Parathyroid adenoma (tissue), 2 donors: ENCODE measurements around the gene SPESP1.

Experiments used
- H2AFZ ChIP-seq: fragments of 300-600 bp; sonication (generic); one replicate; pipeline ENCODE4 v1.7.0; 2017; ENCODE audit warnings: antibody characterized with exemption, mild to moderate bottlenecking
- H3K27ac ChIP-seq: fragments of 300-600 bp; sonication (generic); one replicate; pipeline ENCODE4 v1.7.0; 2017
- H3K27me3 ChIP-seq: fragments of 300-600 bp; sonication (generic); one replicate; pipeline ENCODE4 v1.7.0; 2017; ENCODE audit warnings: low read length; ENCODE audit not compliant: control insufficient read depth, insufficient read depth
- H3K36me3 ChIP-seq: fragments of 300-600 bp; sonication (generic); one replicate; pipeline ENCODE4 v1.7.0; 2017; ENCODE audit warnings: low read length; ENCODE audit not compliant: control insufficient read depth, insufficient read depth
- H3K4me1 ChIP-seq: fragments of 300-600 bp; sonication (generic); one replicate; pipeline ENCODE4 v1.7.0; 2017; ENCODE audit warnings: control low read depth
- H3K4me2 ChIP-seq: fragments of 300-600 bp; sonication (generic); one replicate; pipeline ENCODE4 v1.7.0; 2017; ENCODE audit warnings: low read length
- H3K4me3 ChIP-seq: fragments of 300-600 bp; sonication (generic); one replicate; pipeline ENCODE4 v1.7.0; 2017; ENCODE audit warnings: low read depth, low read length
- H3K79me2 ChIP-seq: fragments of 300-600 bp; sonication (generic); one replicate; pipeline ENCODE4 v1.7.0; 2017; ENCODE audit warnings: control low read depth
- H3K9ac ChIP-seq: fragments of 300-600 bp; sonication (generic); one replicate; pipeline ENCODE4 v1.7.0; 2017; ENCODE audit warnings: mild to moderate bottlenecking
- H3K9me3 ChIP-seq: fragments of 300-600 bp; sonication (generic); one replicate; pipeline ENCODE4 v1.7.0; 2017; ENCODE audit warnings: low read length; ENCODE audit not compliant: control insufficient read depth
- TF ChIP-seq, protein P1 (sequence below): fragments of 300-600 bp; sonication (generic); IDR thresholded peaks from one replicate; pipeline ENCODE4 v1.7.0; 2017; ENCODE audit warnings: antibody characterized with exemption, mild to moderate bottlenecking
- donor health status: primary hyperparathyroidism.

SPESP1 gene

GRCh38 chr15:68983961-68984481, 53.7 kb downstream of the SPESP1 start:
- peak overlapping the region; percentile 89 for H3K27ac ChIP-seq
- TF ChIP-seq, protein P1, sequence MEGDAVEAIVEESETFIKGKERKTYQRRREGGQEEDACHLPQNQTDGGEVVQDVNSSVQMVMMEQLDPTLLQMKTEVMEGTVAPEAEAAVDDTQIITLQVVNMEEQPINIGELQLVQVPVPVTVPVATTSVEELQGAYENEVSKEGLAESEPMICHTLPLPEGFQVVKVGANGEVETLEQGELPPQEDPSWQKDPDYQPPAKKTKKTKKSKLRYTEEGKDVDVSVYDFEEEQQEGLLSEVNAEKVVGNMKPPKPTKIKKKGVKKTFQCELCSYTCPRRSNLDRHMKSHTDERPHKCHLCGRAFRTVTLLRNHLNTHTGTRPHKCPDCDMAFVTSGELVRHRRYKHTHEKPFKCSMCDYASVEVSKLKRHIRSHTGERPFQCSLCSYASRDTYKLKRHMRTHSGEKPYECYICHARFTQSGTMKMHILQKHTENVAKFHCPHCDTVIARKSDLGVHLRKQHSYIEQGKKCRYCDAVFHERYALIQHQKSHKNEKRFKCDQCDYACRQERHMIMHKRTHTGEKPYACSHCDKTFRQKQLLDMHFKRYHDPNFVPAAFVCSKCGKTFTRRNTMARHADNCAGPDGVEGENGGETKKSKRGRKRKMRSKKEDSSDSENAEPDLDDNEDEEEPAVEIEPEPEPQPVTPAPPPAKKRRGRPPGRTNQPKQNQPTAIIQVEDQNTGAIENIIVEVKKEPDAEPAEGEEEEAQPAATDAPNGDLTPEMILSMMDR = no peak

DNA sequence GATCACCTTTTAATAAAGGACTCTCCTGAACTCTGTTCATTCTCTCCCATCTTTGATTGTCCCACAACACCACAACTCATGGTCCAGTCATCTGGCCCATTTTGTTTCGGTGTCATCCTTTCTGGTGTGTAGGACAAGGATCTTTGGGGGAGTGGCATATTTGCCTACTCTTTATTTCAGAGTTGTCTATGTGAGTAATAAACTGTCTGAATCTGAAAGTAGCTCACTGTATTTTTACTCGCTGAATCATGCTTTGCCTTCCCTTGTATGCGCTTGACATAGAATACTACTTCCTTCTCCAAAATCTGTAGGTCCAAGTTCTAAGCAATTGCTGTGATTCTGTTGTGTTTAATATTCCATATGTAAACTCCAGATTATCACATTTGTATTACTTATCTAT, 54.3 kb downstream of the SPESP1 start:
- Histone ChIP-seq H2AFZ (peak overlapping the region; percentile 70), H3K27me3 (no peaks in the 10 kb centered on the region), H3K79me2 (no peaks in the 10 kb centered on the region), H3K9ac (no peak overlapping the region), H3K9me3 (no peaks in the 10 kb centered on the region), H3K4me2 (peak overlapping the region; percentile 59), H3K4me1 (peaks cover 17% of the 10 kb centered on the region), H3K36me3 (no peaks in the 10 kb centered on the region), H3K4me3 (peak overlapping the region; percentile 6), H3K27ac (peak overlapping the region; percentile 89)
- TF ChIP-seq, protein P1 = no peak

More at GRCh38 chr15:68983961-68984481, 53.7 kb downstream of the SPESP1 start:
- no peak overlapping the region for H3K9ac ChIP-seq
- no peaks in the 10 kb centered on the region for H3K79me2 ChIP-seq
- H3K4me2 ChIP-seq = peak overlapping the region; percentile 59
- no peaks in the 10 kb centered on the region for H3K36me3 ChIP-seq
- no peaks in the 10 kb centered on the region for H3K9me3 ChIP-seq
- H3K4me1 ChIP-seq = peaks cover 19% of the 10 kb centered on the region
- peak overlapping the region; percentile 70 for H2AFZ ChIP-seq
- peak overlapping the region; percentile 6 for H3K4me3 ChIP-seq
- H3K27me3 ChIP-seq = no peaks in the 10 kb centered on the region

- TF ChIP-seq, protein P1 = no peak
- H3K4me3 ChIP-seq = no peak overlapping the region
- no peaks in the 10 kb centered on the region for H3K27me3 ChIP-seq
- H3K9me3 ChIP-seq = no peaks in the 10 kb centered on the region
- peaks cover 18% of the 10 kb centered on the region for H3K4me1 ChIP-seq
- no peaks in the 10 kb centered on the region for H3K36me3 ChIP-seq
- no peaks in the 10 kb centered on the region for H3K79me2 ChIP-seq
- H3K9ac ChIP-seq = no peak overlapping the region
- H3K27ac ChIP-seq = peak overlapping the region; percentile 89
- peak overlapping the region; percentile 70 for H2AFZ ChIP-seq
- no peak overlapping the region for H3K4me2 ChIP-seq
Measured at GRCh38 chr15:68985361-68985891, 55.1 kb downstream of the SPESP1 start.

GRCh38 chr15:68986322-68986721, 56.0 kb downstream of the SPESP1 start:
- no peak overlapping the region for H3K4me3 ChIP-seq
- H3K27ac ChIP-seq = no peak overlapping the region
- peaks cover 25% of the 10 kb centered on the region for H3K4me1 ChIP-seq
- H2AFZ ChIP-seq = no peak overlapping the region
- no peak overlapping the region for H3K9ac ChIP-seq
- no peaks in the 10 kb centered on the region for H3K79me2 ChIP-seq
- TF ChIP-seq, protein P1 = no peak
- H3K4me2 ChIP-seq = no peak overlapping the region
- H3K27me3 ChIP-seq = no peaks in the 10 kb centered on the region
- no peaks in the 10 kb centered on the region for H3K9me3 ChIP-seq
- no peaks in the 10 kb centered on the region for H3K36me3 ChIP-seq

DNA sequence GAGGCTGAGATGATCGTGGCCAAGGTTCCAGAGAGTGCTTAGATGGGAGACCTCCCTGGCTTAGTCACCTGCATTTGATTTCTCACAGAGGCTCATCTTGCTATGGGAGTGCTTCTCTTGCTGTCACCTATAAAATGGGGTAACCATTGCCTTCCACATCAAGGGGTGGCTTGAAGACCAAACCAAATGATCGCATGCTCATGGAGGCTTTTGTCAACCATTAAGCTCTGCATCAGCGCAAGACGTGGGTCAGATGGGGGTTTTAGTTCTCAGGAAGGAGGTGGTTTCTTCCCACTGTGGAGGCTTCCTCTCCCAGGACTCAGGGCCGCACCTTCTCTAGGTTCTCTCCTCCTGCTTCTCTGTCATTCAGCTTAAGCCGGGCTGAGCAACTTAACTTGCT, 56.8 kb downstream of the SPESP1 start:
- H3K36me3 ChIP-seq = no peaks in the 10 kb centered on the region
- no peaks in the 10 kb centered on the region for H3K79me2 ChIP-seq
- no peak overlapping the region for H3K4me3 ChIP-seq
- TF ChIP-seq, protein P1 = no peak
- no peak overlapping the region for H3K4me2 ChIP-seq
- no peak overlapping the region for H3K9ac ChIP-seq
- peaks cover 25% of the 10 kb centered on the region for H3K4me1 ChIP-seq
- no peak overlapping the region for H3K27ac ChIP-seq
- no peaks in the 10 kb centered on the region for H3K27me3 ChIP-seq
- no peak overlapping the region for H2AFZ ChIP-seq
- H3K9me3 ChIP-seq = no peaks in the 10 kb centered on the region
